Stimulated activated CD8-positive, alpha-beta memory T cell treated with anti-CD3 and anti-CD28 coated beads, Interleukin-7, amount 100 ng/mL, for 4 hours (primary cell): Measurements from ENCODE around the gene GPR152.
"Not testable (repeated sequence)": the region's sequence is repeated elsewhere in the genome, so short reads cannot be mapped to it uniquely, and the experiment has no call there.

ENCODE experiments used
- DNase-seq, 2 donors: peaks; one replicate each; pipeline ENCODE4 v3.0.0-alpha.2; 2020; ENCODE audit warnings: low read depth in 2 of 2

The GPR152 gene

DNA sequence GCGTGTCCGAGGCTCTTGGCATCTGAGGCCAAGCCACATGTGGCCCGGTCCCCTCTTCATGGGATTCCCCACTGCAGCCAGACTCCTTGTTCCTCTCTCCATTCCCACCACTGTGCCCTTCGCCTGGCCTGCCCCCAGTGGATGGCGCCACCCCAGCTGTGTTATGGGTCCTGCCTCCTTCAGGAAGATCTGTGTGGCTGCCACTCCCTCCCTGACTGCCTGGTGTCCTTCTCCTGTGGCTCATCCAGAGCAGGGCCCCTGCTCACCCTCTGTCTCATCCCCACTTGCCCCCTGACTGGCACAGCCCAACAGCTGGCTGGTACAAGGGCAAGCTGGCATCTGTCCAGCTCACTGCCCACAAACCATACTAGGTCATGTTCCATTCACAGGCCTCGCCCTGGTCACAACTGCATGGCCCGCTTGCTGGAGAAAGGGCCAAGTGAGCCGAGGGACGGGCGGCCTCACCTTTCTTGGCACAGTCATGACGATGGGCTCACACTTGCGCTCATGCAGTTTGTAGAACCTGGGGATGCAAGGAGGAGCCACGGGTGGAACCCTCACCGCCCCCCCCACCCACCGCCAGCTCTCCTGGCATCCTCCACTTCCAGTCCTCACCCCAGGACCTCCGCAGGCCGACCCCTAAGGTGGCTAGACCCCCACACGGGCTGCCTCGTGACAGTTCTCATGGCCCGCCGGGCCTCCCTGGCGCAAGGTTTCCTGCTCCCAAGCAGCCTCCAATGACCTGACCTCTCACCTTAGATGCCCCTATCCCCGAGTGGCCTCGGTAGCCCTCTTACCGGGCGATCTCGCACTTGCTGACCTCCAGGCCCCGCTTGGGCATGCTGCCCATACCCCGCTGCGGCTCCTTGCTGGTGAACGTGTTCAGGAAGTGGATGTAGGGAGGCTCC lies 13.0 kb downstream of the GPR152 start:
- no peak for DNase-seq

- DNase-seq: peak; percentile 43 to 70
Measured at GRCh38 chr11:67438158-67438902, 14.2 kb downstream of the GPR152 start.

DNA sequence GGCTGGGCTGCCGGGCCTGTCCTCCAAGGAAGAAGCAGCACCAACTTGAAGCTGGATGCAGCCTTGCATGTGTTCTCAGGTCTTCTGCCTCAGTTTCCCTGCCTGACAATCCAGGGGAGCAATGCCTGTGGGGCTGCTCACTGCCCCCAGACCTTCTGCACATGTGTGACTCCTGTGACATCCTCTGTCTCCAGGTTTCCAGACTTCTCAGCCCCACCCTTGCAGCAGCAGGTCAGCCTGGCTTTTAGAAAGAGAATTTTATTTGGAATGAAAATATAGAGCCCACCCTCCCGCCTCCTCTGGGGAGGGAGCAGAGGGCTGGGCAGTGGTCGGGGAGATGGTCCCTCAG lies 14.7 kb downstream of the GPR152 start:
- no peak for DNase-seq

GRCh38 chr11:67437082-67437808 lies 15.3 kb downstream of the GPR152 start, which contains the start of gene PTPRCAP:
PTPRCAP (minus strand) TSS chr11:67437682; CDS start chr11:67437619, 63 bp downstream.
- peak; percentile 57 to 77 for DNase-seq

GRCh38 chr11:67436459-67437081 lies 16.0 kb downstream of the GPR152 start:
- DNase-seq: peak; percentile 43 to 60

GRCh38 chr11:67435727-67436458 lies 16.6 kb downstream of the GPR152 start:
- DNase-seq: no peak

GRCh38 chr11:67435031-67435726 lies 17.4 kb downstream of the GPR152 start:
- DNase-seq: peak in 1 of 2 donors; percentile 47

- no peak for DNase-seq
Measured at GRCh38 chr11:67434395-67434881, 18.1 kb downstream of the GPR152 start.

GRCh38 chr11:67433536-67434394 lies 18.8 kb downstream of the GPR152 start:
- no peak for DNase-seq

DNA sequence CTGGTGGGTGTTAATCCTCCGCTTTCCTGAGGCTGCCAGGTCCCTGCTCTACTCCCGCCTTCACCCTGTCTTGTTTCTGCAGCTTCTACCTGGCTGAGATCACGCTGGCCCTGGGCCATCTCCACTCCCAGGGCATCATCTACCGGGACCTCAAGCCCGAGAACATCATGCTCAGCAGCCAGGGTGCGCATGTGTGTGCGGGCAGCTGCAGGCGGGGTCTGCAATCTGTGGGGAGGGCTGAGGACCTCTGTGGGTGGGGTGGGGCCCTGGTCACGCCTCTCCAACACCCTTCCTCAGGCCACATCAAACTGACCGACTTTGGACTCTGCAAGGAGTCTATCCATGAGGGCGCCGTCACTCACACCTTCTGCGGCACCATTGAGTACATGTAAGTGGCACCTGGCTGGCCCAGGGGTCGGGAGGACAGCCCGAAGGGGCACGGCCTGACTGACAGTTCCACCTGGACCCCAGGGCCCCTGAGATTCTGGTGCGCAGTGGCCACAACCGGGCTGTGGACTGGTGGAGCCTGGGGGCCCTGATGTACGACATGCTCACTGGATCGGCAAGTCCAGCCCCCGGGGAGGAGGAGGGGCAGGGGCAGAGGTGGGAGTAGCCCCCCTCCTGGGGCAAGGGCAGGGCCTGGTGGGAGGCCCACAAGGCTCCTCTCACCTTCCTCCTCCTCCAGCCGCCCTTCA lies 19.7 kb downstream of the GPR152 start:
- DNase-seq: no peak

DNA sequence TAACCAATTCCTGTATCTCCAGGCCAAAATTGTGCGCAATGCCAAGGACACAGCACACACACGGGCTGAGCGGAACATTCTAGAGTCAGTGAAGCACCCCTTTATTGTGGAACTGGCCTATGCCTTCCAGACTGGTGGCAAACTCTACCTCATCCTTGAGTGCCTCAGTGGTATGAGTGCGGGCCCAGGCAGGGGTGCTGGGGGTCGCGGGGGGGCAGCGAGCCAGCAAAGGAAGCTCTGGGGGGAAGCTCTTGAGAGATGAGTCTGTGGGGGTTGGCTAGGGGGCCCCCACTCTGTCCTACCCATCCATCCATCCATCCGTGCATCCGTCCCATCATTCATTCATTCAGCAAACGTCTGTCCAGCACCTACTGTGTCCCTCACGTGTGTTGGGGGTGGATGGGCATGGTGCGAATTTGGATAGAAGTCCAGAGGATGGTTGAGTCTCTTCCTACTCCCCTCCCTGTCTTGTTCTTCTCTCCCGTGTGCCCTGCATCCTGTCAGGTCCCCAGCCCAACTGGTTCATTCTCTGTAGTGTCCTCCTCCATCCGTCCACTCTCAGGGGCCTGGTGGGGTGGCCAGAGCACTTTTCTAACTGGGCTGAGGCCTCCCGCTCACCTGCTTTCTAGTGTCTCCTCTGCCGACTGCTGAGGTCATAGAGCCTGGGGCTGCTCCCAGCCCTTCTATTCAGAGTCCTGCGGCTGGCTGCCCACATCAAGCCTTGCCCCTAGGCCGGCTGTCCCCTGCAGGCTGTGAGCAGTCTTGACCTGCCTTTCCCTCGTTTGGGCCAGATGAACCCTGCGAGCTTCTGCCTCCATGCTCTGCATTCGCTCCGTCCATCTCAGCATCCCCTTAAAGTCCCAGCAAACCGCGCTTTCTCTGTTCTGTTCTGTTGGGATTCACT lies 20.9 kb downstream of the GPR152 start:
- no peak for DNase-seq

GRCh38 chr11:67429722-67430121 lies 22.8 kb downstream of the GPR152 start:
- DNase-seq: no peak

DNA sequence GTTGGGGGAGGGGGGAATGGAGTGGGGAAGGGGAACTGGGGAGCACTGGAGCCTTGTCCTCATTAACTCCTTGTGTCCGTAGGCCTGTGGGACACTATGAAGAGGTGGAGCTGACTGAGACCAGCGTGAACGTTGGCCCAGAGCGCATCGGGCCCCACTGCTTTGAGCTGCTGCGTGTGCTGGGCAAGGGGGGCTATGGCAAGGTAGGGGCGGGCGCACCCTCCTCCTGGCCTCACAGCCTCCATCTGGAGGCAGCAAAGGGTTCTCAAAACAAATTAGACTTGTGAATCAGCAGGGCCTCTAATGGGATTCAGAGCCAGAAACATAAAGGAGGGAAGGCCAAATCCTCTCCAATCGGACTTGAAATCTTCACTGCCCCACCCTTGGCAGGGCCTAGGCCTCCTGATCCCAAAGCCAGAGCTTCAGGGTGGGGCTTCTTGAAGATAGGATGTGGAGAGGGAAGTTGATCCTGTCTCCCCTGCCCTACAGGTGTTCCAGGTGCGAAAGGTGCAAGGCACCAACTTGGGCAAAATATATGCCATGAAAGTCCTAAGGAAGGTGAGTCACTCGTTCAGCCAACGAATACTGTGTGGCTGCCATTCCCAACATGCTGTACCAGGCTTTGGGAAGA lies 23.4 kb downstream of the GPR152 start:
- DNase-seq: no peak

DNA sequence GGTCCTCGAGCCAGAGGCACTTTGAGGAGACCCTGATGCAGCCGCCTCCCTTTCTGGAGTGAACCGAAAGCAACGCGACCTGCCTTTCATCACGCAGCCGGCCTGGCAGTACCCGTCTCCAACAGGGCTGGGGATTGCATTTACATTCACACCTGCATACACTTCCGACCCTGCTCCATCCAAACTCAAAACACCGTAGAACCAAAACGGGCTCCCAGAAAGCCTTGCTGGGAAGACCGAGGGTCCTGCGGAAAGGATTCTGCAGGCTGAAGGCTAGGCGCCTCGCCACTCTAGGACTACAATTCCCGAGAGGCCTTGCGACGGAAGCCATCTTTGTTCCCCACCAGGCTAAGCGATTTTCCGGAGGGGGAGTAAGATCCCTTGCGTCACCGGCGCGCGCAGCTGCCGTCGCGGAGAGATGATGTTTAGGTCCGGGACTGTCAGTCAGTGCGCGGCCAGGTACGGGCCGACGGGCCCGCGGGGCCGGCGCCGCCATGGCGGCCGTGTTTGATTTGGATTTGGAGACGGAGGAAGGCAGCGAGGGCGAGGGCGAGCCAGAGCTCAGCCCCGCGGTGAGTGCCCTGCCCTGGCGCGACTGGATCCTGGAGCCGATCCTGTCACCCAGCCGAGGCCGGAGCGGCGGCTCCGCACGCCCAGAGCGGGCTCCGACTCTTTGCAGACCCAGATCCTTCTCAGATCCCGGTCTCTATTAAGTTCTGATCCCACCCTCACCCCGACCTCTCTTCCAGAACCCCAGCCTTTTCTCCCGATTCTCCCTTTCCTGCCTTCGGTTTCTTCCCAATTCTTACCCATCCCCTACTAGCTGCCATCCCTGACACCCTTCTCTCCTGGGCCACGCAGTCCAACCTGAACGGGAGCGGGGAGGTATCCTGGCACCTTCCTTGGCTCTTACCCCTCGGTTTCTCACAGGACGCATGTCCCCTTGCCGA lies 24.2 kb downstream of the GPR152 start, which contains the start of gene RPS6KB2:
Gene RPS6KB2, plus strand, starts transcription at position 443 of the 950 bp plus-strand sequence. Its CDS starts 52 bp downstream, at position 495.
- peak; percentile 97 to 99 for DNase-seq

GRCh38 chr11:67427364-67427859 lies 25.1 kb downstream of the GPR152 start:
- not testable (repeated sequence) for DNase-seq
